Femur (tissue), 1 donor: ENCODE results near the gene NOX1.
"Not testable (repeated sequence)": the region's sequence is repeated elsewhere in the genome, so short reads cannot be mapped to it uniquely, and the experiment has no call there.

ENCODE experiments used
- DNase-seq: peaks from one replicate; pipeline ENCODE4 v3.0.0-alpha.2; 2017

Gene NOX1

DNA sequence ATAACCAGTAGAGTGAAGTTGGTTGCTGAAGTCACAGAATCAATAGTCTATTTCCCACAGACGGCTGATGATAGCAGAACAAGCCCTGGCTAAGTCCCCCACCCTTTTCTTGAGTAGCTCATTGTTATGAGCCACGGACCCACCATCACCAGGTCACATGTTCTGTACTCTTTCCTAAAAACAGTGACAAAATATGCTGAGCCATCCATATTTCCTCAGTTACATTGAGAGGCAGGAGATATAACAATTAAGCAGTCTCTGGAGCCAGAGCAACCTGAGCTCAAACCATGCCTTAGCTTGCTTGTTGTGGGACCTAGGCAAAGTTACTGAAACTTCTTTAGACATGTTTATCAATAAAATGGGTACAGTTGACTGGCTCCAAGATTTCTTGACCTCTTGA is 56.8 kb downstream of the NOX1 start:
- DNase-seq: no peak

DNA sequence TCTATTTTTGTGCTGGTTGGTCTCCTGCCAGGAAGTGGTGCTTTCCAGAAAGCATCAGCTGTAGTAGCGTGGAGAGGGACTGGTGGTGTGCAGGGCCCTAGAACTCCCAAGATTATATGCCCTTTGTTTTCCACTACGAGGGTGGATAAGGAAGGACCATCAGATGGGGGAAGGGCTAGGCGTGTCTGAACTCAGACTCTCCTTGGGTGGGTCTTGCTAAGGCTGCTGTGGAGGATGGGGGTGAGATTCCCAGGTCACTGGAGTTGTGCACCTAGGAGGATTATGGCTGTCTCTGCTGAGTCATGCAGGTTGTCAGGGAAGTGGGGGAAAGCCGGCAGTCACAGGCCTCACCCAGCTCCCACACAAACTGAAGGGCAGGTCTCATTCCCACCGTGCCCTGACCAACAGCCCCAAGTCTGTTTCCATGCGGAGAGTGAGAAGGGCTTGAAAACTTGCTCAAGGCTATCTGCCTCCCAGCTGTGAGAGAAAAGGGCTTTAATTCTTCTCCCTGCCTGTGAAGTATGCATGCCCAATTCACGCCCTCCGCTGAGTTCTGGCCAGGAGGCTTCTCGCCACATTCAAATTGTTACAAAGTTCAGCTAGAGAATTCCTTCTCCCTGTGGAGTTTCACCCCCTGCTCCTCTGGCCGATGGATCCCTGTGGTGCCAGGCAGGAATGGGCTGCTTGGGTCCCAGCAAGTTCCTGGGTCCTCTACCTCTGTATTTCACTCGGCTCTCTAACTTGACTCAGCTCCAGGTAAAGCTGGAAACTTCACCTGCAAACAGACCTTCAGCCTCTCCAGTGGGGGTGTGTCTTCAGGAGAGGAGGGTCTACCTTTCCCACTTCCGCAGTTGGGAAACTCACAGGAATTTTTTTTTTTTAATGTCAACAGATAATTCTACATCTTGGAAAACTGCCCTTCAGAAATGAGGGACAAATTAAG is 61.7 kb downstream of the NOX1 start:
- DNase-seq: no peak

DNA sequence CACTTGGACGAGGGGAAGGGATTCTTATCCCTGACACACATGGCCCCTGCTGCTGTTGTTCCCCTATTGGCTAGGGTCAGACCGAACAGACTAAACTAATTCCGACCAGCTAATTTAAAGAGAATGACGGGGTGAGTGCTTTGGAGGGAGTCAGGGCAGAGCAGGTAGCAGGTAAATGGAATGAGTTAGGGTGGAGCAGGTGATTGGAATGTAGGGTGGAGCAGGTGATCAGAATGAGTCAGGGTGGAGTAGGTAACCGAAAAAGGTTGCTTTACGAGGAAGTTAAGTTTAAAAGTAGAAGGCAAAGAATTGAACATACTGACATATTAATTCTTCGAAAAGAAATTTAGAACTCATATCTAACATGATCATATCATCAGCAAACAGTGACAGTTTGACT is 65.9 kb downstream of the NOX1 start:
- DNase-seq: not testable (repeated sequence)

DNA sequence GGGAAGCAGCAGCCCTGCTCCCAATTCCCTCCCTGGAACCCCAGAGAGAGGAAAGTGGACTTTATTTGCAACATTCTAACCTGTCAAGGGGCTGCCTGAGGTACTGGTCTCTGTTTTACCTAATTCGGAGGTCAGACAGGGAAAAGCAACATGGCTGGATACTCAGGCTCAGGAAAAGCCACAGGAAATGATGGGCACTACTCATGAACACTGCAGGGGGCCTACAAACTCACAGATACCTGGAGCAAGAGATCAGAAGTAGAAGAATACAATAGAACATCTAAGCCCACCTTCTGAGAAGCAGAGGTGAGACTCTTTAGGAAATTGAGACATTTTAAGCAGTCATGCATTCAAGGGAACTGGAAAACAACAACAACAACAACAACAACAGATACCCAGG is 69.4 kb downstream of the NOX1 start:
- DNase-seq: no peak

- no peak for DNase-seq
Observed at GRCh38 chrX:100802843-100803242, 71.3 kb downstream of the NOX1 start.

DNA sequence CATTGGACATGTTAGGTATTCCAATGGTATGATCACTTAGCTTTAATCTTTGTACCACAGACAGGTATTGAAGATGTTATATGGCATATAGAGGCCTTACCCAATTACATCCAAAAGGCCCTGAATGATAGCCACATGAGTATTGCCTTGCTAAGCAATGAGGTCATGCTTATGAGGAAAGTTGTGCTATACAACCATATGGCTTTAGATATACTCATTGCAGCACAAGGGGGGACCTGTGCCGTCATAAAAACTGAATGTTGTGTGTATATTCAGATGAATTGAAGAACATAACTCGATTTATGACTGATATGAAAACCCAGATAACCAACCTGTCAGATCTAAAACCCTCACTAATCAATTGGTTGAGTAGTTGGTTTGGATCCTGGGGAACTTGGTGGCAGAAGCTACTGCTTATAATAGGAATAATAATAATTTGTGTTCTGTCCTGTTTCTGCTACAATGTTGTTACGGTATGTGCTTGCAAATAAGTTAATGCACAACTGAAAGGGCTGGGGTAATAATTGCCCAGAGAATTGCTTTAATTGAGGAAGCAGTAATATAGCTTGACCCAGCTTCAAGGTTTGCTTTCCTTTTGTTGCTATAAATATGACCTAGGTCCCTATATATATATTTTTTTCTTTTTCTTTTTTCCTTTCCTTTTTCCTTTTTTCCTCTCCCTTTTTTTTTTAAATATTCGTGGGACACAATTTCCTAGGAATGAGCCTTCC is 75.5 kb downstream of the NOX1 start:
- no peak for DNase-seq

DNA sequence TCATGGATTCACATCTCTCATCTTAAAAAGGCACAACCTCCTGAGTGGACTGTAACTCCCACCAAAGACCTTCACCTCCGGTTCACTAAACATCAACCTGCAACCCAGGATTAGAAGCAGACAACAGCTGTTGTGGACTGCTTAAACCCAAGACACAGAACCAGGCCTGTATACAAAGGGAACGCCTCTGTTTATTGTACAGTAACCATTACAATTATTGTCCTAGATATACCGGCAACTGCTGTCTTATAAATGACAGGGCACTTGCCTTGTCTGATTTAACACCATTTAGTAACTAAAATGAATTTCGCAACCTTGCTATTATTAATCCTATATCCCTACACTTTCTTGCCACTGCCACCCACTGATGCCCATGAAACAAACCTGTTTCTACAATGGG is 76.8 kb downstream of the NOX1 start:
- DNase-seq: no peak

- DNase-seq: not testable (repeated sequence)
Observed at GRCh38 chrX:100796371-100796770, 77.8 kb downstream of the NOX1 start.
